Nephron (organoid): Measurements from ENCODE around the gene ABHD12B.
"Not testable (repeated sequence)": the region's sequence is repeated elsewhere in the genome, so short reads cannot be mapped to it uniquely, and the experiment has no call there.

Experiments used
- H3K27ac Mint-ChIP-seq, 3 experiments: 2 replicates each; pipeline ENCODE4 v1.8.0; 2020; ENCODE audit warnings: mixed read lengths in 3 of 3, mild to moderate bottlenecking in 2 of 3, moderate library complexity in 1 of 3
- H3K27me3 Mint-ChIP-seq: 2 replicates; pipeline ENCODE4 v1.8.0; 2021; ENCODE audit warnings: low read depth, mild to moderate bottlenecking, moderate library complexity, mixed read lengths
- H3K36me3 Mint-ChIP-seq: 2 replicates; pipeline ENCODE4 v1.8.0; 2020; ENCODE audit warnings: low read depth, mixed read lengths
- H3K4me1 Mint-ChIP-seq: 2 replicates; pipeline ENCODE4 v1.8.0; 2020; ENCODE audit warnings: mixed read lengths
- H3K4me3 Mint-ChIP-seq, 3 experiments: 2 replicates each; pipeline ENCODE4 v1.8.0; 2020; ENCODE audit warnings: mild to moderate bottlenecking in 3 of 3, mixed read lengths in 3 of 3, moderate library complexity in 2 of 3
- H3K9me3 Mint-ChIP-seq: 2 replicates; pipeline ENCODE4 v1.8.0; 2020; ENCODE audit warnings: mixed read lengths
- CTCF ChIP-seq, 3 experiments: fragments of 200-600 bp; sonication (generic); IDR thresholded peaks; one replicate each; pipeline ENCODE4 v1.5.0; 2021; ENCODE audit warnings: antibody characterized with exemption in 3 of 3; ENCODE audit not compliant: unreplicated experiment in 3 of 3

Gene ABHD12B

GRCh38 chr14:50937800-50938199 is 65.9 kb downstream of the ABHD12B start:
- Mint-ChIP-seq H3K36me3 (peaks cover 3% of the 10 kb centered on the region), H3K27ac (no peak overlapping the region), H3K4me1 (no peaks in the 10 kb centered on the region), H3K9me3 (no peaks in the 10 kb centered on the region), H3K27me3 (no peaks in the 10 kb centered on the region), H3K4me3 (no peak overlapping the region)
- TF ChIP-seq CTCF (IDR thresholded peaks at IDR 0.05; ENCODE audit: unreplicated experiment in 3 of 3) = no peak

- peak overlapping the region in 1 of 3 experiments; percentile 54 for H3K4me3 Mint-ChIP-seq
- no peak for TF ChIP-seq CTCF (IDR thresholded peaks at IDR 0.05; ENCODE audit: unreplicated experiment in 3 of 3)
- peaks cover 7% of the 10 kb centered on the region for H3K27me3 Mint-ChIP-seq
- no peak overlapping the region for H3K27ac Mint-ChIP-seq
- H3K9me3 Mint-ChIP-seq = no peaks in the 10 kb centered on the region
- H3K36me3 Mint-ChIP-seq = peaks cover 3% of the 10 kb centered on the region
- H3K4me1 Mint-ChIP-seq = peaks cover 12% of the 10 kb centered on the region
Observed at GRCh38 chr14:50941151-50941550, 69.3 kb downstream of the ABHD12B start.

- peak overlapping the region; percentile 4 to 67 (median 60) for H3K4me3 Mint-ChIP-seq
- H3K9me3 Mint-ChIP-seq, H3K27me3 Mint-ChIP-seq, H3K36me3 Mint-ChIP-seq, H3K27ac Mint-ChIP-seq: not testable (repeated sequence)
- H3K4me1 Mint-ChIP-seq = peaks cover 12% of the 10 kb centered on the region
Observed at GRCh38 chr14:50941638-50942037, 69.8 kb downstream of the ABHD12B start.

- H3K4me3 Mint-ChIP-seq = peak overlapping the region; percentile 89 to 93 (median 93)
- H3K27me3 Mint-ChIP-seq = peaks cover 7% of the 10 kb centered on the region
- TF ChIP-seq CTCF (IDR thresholded peaks at IDR 0.05; ENCODE audit: unreplicated experiment in 3 of 3) = no peak
- H3K27ac Mint-ChIP-seq = peak overlapping the region in 1 of 3 experiments; percentile 70
- H3K36me3 Mint-ChIP-seq = peaks cover 3% of the 10 kb centered on the region
- peaks cover 3% of the 10 kb centered on the region for H3K9me3 Mint-ChIP-seq
- H3K4me1 Mint-ChIP-seq = peaks cover 16% of the 10 kb centered on the region
Observed at GRCh38 chr14:50943261-50943942, 71.5 kb downstream of the ABHD12B start.

- Mint-ChIP-seq H3K4me1 (peaks cover 16% of the 10 kb centered on the region), H3K27me3 (peaks cover 7% of the 10 kb centered on the region), H3K4me3 (peak within 1 kb of the TSS; percentile 90 to 93 (median 93)), H3K36me3 (peaks cover 3% of the 10 kb centered on the region), H3K9me3 (peaks cover 3% of the 10 kb centered on the region), H3K27ac (peak within 1 kb of the TSS in 2 of 3 experiments; percentile 50 to 70)
- no peak for TF ChIP-seq CTCF (IDR thresholded peaks at IDR 0.05; ENCODE audit: unreplicated experiment in 3 of 3)
Observed at GRCh38 chr14:50943943-50944646, 72.2 kb downstream of the ABHD12B start, which contains the start of gene PYGL. Gene PYGL, minus strand, starts transcription at chr14:50944483. Its CDS starts 80 bp downstream, at chr14:50944403.

- H3K4me1 Mint-ChIP-seq = peaks cover 16% of the 10 kb centered on the region
- H3K36me3 Mint-ChIP-seq = peaks cover 3% of the 10 kb centered on the region
- peak overlapping the region; percentile 90 to 93 (median 90) for H3K4me3 Mint-ChIP-seq
- TF ChIP-seq CTCF (IDR thresholded peaks at IDR 0.05; ENCODE audit: unreplicated experiment in 3 of 3) = no peak
- peaks cover 7% of the 10 kb centered on the region for H3K27me3 Mint-ChIP-seq
- H3K27ac Mint-ChIP-seq = peak overlapping the region in 2 of 3 experiments; percentile 50 to 68
- peaks cover 3% of the 10 kb centered on the region for H3K9me3 Mint-ChIP-seq
Observed at GRCh38 chr14:50944647-50945413, 73.0 kb downstream of the ABHD12B start.
